Endothelial cell of umbilical vein (primary cell): ENCODE results near the gene FAM98B.

ENCODE experiments used
- EZH2 ChIP-seq: IDR thresholded peaks from 2 replicates; pipeline ENCODE4 v1.6.1; 2012; ENCODE audit warnings: borderline replicate concordance, low read depth, mild to moderate bottlenecking, moderate library complexity, low read length, inconsistent platforms; ENCODE audit not compliant: severe bottlenecking
- POLR2AphosphoS5 ChIP-seq: IDR thresholded peaks from 2 replicates; pipeline ENCODE4 v1.6.1; 2012; ENCODE audit warnings: low read depth, mild to moderate bottlenecking, control low read depth, low read length, moderate library complexity; ENCODE audit not compliant: insufficient read depth
- TF ChIP-seq, protein P1 (sequence below), 2 donors: IDR thresholded peaks; 1 replicate in 1 of 2; 2 replicates in 1 of 2; pipeline ENCODE4 v1.5.1; 2011; ENCODE audit warnings: low read length in 2 of 2, mild to moderate bottlenecking in 2 of 2, moderate library complexity in 2 of 2, control low read depth in 1 of 2, inconsistent platforms in 1 of 2, low read depth in 1 of 2; ENCODE audit not compliant: insufficient read depth in 1 of 2; ENCODE audit errors: extremely low read depth in 1 of 2
- TF ChIP-seq, protein P2 (sequence below): IDR thresholded peaks from 2 replicates; pipeline ENCODE4 v1.6.1; 2011; ENCODE audit not compliant: insufficient read depth, insufficient read length

DNA sequence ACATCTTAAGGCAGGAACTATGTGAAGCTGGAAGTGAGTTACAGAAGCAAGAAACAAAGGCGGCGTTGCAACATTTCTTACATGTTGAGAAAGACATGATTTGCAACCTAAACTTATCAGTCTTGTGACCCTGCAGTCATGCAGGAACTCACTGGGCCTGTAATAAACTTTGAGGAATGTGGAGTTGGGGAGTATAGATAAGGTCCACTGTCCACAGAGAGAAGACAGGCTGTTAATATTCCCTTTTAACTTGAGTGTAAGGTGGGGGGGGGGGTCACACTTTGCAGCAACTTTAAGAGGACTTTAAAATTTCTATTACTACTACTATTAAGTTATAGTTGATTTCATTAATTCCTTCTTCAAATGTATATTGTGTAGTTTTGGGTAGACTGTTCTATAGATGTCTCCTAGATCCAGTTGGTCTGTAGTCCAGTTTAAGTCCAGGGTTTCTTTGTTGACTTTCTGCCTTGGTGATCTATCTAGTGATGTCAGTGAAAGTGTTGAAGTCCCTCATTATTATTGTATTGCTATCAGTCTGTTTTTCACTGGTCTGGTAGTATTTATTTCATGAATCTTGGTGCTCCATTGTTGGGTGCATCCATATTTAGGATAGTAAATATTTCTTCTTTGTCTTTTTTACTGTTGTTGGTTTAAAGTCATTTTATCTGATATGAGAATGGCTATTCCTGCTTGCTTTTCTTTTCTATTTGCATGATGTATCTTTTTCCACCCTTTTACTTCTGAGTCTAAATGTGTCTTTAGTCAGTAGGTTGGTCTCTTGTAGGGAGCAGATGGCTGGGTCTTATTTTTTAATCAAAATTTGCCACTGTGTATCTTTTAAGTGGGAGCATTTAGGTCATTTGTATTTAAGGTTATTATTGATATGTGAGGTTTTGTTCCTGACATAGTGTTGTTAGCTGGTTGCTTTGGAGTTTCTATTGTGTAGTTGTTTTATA lies 15.6 kb upstream of the FAM98B start:
- TF ChIP-seq, protein P1, sequence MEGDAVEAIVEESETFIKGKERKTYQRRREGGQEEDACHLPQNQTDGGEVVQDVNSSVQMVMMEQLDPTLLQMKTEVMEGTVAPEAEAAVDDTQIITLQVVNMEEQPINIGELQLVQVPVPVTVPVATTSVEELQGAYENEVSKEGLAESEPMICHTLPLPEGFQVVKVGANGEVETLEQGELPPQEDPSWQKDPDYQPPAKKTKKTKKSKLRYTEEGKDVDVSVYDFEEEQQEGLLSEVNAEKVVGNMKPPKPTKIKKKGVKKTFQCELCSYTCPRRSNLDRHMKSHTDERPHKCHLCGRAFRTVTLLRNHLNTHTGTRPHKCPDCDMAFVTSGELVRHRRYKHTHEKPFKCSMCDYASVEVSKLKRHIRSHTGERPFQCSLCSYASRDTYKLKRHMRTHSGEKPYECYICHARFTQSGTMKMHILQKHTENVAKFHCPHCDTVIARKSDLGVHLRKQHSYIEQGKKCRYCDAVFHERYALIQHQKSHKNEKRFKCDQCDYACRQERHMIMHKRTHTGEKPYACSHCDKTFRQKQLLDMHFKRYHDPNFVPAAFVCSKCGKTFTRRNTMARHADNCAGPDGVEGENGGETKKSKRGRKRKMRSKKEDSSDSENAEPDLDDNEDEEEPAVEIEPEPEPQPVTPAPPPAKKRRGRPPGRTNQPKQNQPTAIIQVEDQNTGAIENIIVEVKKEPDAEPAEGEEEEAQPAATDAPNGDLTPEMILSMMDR (IDR thresholded peaks at IDR 0.05; ENCODE audit: extremely low read depth in 1 of 2, insufficient read depth in 1 of 2, low read depth in 1 of 2, low read length in 2 of 2) = no peak
- TF ChIP-seq EZH2 (no peak), POLR2AphosphoS5 (no peak)
- TF ChIP-seq, protein P2, sequence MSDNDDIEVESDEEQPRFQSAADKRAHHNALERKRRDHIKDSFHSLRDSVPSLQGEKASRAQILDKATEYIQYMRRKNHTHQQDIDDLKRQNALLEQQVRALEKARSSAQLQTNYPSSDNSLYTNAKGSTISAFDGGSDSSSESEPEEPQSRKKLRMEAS = no peak
